Right renal pelvis (tissue), 4 donors: ENCODE results near the gene PAPPA2. TPM values are rescaled to one million over a fixed set of nuclear protein-coding genes. Genes with fewer than 3 reads are reported as not detected.
A peak's percentile ranks its signal among the peaks of the same experiment; 100 is the strongest.

ENCODE experiments used
- DNase-seq, 4 donors: peaks; one replicate each; pipeline ENCODE4 v3.0.0-alpha.2; 2013; ENCODE audit warnings: low read depth in 4 of 4, low spot score in 3 of 4, missing footprints in 1 of 4
- polyA plus RNA-seq, 4 donors: library from polyadenylated mRNA; unstranded; fragments of 120-200 nt; gene quantifications; one replicate each; pipeline ENCODE4 v1.2.1, GENCODE V29; 2013; ENCODE audit not compliant: insufficient read length in 4 of 4

Gene PAPPA2
- polyA plus RNA-seq, 4 donors, result 58.3 to 83.5 (median 63.8) TPM

DNA sequence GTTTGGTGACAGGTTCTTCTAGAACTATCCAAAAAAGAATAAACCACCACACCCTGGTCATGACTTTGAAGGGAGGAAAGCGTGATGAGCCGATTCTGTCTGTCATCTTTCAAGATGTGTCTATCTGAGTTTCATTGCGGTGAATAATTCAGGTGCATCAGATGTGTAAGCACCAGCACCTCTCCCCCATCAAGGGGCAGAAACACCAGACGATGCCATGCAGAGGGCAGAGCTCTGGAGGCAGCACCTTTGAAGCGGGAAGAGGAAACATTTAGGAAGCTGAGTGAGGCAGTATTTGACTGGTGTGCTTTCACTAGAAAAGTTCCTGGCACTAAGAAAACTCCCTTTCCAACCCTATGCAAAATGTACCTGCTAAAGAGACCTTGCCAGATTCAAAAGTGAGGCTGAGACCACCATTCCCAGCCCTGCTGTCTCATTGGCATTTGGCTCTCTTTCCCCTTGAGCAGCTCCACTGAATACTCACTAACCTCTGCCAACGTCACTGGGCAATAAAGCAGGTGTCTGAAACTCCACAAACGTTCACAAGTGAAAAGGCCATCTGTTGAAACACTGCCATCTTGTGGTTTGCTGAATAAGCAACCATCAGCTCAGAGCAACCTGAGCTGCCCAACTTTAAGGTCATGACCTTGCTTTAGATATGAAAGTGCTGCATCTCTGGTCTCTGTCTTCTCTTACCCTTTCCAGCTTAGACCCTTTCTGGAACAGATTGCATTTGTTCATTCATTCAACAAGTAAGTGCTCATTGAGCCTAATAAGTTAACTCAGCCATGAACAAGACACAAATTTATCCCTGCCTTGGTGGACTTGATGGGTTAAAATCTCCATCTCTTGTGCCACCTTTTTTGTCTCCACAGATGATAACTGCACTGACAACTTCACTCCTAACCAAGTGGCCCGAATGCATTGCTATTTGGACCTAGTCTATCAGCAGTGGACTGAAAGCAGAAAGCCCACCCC lies 228.6 kb downstream of the PAPPA2 start:
- peak in 3 of 4 donors; percentile 46 to 49 (median 48) for DNase-seq

DNA sequence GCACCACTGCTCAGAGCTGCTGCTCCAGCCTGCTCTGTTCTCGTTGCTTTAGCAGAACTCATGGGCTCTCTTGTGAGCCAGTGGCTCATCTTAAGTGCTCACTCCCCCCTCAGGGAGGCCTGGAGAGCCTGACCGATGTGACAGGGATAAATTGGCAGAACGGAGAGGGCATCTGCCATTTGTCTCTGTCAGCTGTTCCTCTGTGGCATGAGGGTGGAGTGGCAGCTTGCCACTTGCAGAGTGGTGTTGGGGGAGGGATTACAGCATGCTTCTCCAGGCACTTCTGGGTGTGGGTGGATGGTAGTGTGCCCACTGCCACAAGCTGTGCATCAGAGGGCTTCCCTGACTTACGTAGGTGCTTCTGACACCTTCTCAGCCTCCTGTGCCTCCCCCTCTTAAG lies 229.5 kb downstream of the PAPPA2 start:
- DNase-seq, result no peak

DNA sequence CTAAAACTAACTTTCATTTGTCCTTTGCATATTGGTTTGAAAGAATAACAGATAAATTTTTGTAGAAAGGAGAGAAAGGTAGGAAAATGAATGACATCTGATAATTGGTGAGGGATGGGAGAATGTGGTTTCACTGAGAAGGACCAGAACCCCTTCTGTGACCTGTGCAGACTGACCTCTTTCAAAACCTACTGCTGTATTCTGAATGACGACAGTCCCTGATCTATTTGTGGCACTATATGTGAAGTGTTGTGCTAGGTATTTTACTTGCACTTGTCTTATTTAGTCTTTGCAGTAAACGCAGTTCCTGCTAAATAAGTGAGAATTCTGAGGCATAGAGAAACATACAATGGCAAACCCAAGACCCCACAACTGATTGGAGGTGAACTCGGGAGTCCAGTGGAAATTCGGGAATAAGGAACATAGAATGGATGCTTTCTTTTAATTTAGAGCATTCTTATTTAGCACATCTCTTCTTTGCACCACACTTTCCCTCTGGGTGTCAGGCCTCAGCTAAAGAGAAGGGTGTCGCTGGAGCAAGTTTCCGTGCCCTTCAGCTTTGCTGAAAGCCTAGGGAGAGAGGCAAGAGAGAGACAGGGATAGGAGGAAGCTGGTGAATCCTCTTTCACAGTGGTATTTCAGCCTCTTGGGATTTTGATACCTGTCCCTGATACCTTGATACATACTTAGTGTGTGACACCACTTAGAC lies 230.2 kb downstream of the PAPPA2 start:
- DNase-seq, result no peak

DNA sequence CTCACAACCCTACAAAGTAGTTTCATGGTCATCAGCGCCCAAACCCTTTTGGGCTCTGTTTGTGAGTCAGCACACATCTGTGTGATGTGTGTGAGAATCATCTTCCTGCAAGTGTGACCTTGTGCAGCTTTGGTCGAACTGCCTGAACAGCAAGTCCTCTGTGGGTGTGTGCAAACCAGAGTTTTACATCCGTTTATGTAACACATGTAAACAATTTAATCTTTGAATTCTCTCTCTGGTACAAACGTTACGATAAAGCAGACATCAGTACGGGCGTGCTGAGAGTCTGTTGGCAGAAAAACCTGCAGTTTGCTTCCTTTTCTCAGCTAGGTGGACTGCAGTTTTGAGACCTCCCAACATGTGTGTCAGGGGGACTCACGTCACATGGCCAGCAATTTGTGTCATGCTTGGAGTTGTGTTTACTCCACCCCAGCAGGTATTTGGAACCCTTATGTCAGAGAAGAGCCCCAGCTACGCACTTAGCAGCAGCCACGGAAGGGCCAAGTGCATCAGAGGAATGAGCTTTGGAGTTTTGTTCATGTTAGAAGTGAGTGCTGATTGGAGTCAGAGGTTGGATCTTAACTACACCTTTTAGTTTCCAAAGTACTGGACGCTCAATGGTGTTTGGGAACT lies 230.8 kb downstream of the PAPPA2 start:
- DNase-seq, result no peak

DNA sequence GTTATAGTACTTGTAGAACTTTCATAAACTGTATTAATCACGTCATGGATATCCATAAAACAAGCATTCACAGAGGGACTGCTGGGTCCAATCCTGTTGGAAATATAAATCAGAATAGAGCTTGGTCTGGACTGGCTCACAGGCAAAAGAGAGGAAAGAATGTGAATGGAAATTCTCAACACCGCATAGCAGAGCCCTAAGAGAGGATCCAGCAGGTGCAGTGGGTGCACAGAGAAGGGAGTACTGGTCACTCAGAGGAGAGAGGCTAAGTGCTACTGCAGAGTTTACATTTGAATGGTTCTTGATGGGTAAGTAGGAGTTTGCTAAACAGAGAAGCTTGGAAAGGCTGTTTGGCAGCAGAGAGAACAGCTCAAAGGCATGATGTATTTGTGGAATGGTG lies 231.7 kb downstream of the PAPPA2 start:
- DNase-seq, result no peak

DNA sequence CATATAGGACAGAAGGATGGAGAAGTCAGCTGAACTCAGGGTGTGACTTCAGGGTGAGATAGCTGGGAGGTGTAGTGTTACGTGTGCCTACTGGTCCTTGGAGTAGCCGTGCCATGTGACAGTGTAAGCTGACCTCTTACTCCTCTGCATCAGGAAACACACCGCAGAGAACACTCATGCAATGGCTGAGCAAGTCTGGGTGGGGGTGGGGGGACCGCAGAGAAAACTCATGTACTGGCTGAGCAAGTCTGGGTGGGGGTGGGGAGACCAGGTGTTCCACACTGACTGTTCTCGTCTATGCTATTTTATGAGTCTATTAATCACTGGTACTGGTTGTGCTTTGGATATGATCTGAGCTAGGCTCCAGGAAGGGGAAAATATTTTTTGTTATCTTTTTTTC lies 233.1 kb downstream of the PAPPA2 start:
- peak; percentile 38 to 74 (median 66) for DNase-seq

DNA sequence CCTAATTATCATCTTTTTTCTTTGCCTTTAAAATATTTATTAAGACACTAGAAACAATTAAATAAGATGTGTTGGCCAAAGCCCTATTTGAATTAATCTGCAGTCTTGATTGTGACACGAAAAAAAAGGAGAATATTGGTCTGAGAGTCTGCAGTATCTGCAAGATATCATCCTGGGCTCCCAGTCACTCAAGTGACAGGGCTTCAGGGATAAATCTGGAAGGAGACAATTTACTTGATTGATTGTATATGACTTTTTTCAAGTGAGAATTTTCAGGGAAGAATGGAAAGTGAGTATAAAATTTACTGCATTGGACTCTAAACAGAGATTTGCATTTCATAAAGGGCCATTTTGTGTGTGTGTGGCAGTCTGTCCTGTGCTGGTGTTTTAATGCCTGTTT lies 233.7 kb downstream of the PAPPA2 start:
- no peak for DNase-seq

DNA sequence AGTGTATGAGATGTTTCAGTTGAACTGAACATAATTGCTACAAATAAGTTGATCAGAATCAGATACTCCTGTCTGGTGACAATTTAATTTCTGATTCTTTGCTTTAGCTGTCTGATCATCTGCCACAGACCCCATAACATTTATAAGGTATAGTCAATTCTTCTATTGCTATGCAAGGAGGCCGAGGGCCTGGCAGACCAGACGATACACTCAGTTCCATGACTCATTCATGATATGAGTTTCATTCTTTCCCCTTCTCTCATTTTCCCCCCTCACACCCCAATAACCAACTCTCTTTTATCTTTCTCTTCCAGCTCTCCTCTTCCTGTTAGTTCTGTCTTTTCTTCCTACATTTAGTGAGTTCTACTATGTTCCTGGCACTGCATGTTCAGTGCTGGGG lies 236.8 kb downstream of the PAPPA2 start:
- DNase-seq, result no peak

DNA sequence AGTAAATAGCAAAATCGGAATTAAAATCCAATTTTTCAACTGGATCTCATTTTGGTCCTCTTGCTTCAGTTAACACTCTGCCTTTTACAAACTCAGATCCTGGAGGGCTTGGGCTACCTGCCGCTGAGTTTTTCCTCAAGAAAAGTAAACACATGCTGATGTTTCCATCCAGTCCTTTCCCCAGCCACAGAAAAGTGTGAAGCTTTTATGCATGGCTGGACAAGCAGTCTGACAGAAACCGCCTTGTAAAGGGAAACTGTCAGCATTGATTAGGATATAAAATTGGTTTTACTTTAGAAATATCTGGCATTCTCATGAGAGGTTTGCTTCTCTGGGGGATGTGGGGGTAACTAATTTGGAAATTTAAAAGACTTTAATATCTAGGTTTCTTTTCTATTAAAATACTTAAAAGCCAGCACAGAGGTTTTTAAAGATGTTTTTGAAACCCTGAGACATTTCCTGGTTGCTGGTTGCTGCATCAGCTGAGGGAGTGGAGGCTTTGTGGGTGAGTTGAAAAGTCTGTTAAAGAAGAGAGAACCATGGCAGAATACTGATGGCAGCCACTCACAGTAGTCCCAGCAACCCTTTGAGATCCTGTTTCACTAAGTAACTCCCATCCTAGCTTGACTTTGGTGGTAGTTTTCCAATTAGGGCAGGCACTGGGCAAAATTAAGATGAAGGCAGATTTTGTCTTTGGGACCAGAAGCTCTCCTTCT lies 238.3 kb downstream of the PAPPA2 start:
- DNase-seq, result no peak

DNA sequence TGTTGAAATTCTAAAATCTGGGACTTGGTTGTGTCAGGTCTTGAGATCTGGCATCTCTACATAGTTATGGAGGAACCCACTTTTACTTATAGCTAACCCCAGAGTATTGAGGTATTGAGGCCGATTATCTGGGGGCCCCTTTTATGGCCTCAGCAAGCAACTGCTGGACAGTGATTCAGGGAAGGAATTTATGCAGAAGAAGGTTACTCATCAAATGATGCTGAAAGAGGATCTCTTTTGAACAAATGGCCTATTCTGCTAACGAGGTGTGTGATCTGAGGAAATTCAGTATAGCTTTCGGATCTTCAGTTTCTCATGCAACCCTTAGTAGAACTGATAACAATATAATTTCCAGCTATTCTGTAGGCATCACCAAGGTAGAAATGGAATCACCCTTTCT lies 239.9 kb downstream of the PAPPA2 start:
- DNase-seq, result no peak

DNA sequence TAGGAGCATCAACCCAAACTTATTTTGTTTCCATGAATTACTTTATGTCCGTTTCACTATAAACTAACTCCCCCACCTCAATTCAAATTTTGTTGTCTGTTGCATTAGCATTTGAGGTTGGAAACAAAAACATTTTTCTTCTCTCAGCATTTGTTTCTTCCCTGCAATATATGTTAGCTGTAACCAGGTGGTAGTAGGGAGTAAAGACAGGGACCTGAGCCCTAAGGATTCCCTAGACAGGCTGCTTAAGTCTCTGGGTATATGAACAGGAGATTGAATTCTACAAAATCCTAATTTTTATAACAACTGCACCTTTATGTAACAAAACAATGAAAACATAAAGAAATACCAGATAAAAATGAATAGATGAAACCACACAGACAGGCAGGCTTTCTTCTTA lies 242.6 kb downstream of the PAPPA2 start:
- no peak for DNase-seq

DNA sequence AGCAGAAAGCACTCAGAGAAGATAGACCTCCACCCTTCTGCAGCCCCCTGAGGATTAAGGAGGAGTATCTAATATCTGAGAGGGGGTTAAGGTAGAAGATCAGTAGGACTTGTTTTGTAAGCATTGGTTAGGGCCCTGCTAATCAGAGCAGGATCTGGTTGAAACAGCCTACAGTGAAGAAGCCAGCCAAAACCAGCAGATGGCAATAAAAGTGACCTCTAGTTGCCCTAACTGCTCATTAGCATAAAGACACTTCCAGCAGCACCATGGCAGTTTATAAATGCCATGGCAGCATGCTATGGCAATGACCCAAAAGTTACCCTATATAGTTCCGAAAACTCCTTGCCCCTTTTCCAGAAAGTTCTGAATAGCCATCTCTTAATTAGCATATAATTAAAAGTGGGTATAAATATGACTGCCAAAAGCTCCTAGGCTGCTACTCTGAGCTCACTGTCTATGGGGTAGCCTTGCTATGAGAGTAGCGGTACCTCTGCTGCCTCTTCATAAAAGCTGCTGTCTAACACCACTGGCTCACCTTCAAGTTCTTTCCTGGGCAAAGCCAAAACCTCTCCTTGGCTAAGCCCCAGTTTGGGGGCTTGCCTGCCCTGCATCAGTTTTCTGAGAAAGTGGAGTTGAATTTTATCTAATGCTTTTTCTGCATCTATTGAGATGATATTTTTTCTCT lies 254.2 kb downstream of the PAPPA2 start:
- no peak for DNase-seq

DNA sequence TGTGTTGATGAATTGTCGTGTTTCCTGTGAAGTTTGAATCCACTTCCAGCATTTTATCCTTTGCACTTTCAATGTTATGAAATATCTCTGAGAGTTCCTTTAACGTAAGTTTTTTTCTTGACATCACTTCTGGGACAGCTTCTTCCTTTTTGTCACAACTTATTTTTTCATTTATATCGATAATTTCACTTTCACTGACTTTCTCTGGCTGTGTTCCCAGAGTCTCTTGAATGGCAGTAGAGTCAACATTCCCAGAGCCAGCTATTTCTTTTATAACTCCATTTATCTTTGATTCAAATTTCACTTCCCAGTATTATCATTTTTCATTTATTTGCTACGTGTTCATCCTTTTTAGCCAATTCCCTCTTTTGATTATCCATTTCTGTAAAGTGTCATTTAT lies 256.5 kb downstream of the PAPPA2 start:
- DNase-seq, result no peak

DNA sequence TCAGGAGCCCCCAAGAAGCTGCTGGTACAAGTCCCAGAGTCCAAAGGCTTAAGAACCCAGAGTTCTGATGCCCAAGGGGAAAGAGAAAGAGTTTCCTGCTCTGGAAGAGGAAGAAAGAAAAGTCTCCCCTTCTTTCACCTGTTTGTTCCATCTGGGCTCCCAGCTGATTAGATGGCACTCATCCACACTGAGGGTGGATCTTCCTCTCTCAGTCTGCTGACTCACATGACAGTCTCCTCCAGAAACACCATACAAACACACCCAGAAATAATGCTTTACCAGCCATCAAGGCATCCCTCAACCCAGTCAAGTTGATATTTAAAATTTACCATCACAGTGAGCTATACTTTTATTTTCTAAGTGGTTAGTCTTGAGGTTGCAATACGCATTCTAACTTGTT lies 257.9 kb downstream of the PAPPA2 start:
- no peak for DNase-seq

DNA sequence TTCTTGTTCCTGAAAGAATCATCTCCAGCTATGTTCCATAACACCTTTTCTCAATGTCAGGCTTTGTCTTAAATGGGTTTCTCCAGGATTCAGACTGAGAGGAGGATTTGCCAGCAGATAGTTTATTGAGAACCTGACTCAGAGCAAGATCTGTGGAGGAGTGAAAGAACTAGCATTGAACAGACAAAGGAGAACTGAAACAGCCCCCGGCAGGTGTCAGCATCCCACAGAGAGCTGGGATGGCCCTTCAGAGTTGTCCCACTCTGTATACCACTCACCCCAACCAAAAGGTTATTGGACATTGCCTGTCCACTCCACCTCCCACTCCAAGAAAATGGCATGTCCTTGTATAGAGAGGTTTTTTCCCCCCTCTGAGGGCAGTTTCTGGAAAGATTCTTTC lies 270.7 kb downstream of the PAPPA2 start:
- DNase-seq, result no peak

DNA sequence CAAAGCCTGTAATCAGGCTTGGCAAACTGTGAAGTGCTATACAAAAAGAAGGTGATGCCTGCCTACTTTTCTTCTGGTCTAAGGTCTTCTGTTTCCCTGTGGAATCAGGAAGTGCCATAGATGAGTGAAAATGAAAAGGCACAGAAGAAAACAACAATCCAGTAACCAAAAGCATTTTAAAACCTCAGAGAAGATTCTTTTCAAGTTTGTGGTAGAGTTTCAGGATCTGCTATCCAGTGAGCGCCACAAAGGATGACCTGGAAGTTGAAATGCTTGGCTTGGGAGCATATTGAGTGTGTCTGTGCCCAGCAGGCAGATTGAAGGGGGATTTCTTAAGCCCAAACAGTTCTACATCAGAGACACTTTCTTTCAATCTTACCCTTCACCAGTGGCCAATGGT lies 272.2 kb downstream of the PAPPA2 start:
- no peak for DNase-seq

DNA sequence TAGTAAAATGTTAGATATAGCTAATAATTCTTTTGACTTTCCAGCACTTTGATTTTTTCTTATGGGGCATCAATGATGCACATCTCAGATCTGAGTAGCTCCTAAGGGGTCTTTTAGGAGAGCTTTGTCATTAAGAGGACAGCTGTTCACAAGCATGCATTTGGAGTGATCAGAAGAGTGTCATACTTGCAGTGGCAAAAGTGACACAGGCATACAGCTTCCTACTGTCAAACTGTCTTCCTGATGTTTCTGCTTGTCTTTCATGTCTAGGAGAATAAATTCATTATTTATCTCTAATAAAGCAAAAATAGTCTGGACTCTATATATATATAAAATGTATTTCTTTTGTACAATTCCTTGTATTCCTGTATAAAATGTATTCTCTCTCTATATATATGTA lies 273.0 kb downstream of the PAPPA2 start:
- DNase-seq, result no peak

DNA sequence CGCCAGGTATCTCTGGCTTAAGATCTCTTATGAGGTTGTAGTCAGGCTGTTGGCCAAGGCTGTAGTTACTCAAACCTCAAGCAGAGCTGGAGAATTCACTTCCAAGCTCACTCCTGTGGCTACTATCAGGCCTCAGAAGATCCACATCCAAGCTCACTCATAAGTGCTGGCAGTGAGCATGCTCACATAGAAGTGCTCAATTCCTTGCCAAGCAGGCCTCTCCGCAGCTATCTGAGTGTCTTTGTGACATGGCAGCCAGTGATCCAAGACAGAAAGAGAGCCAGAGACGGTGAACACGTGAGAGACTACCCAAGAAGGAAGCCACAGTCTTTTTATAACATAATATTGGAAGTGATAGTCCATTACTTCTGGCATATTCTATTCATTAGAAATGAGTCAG lies 278.2 kb downstream of the PAPPA2 start:
- no peak for DNase-seq

DNA sequence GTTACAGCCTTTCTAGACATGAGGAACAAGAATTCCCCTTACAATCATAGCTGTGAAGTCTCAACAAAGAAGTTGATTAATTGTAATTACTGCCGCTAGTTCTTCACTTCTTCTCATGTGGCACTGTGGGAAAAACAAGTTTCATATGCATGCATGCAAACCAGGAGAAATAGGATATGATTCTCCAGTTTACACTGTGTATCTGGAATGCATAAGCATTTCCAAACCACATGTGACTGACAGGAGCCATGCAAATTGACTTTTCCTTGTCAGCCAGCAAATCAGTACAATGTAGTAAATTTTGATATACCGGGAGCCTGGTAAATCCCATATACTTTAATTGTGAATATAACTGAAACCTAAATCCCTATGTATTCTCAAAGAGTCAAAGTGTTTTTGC lies 279.3 kb downstream of the PAPPA2 start:
- no peak for DNase-seq

DNA sequence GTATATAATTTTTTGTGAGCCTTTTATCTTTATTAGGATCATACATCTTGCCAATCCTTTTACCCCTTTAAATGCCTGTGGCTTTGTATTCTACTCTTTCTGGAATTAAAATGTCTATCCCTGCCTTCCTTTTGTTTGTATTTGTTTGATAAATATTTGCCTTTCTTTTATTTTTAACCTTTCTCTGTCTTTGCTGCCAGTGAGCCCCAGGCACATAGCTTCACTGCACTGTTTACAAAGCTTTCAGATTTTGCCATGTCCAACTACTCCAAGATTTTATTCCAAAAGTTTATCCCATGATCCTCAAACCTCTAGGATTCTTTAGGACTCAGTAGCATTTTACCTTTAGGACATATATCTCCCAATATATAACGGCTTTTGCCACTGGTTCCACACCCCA lies 281.2 kb downstream of the PAPPA2 start:
- DNase-seq, result no peak
